ENCODE measurements around the gene UBA1.

- TF ChIP-seq EP300 (IDR thresholded peaks at IDR 0.05; ENCODE audit: low read depth) (no peak), CTCF (IDR thresholded peaks at IDR 0.05) (no peak), POLR2AphosphoS5 (IDR thresholded peaks at IDR 0.05) (no peak)
These were observed 22.6 kb upstream of the UBA1 start for GRCh38 chrX:47170861-47171692.
